BJ (cell line): ENCODE data around the gene CNN3. TPM values are rescaled to one million over a fixed set of nuclear protein-coding genes. Genes with fewer than 3 reads are reported as not detected.

ENCODE experiments used
- CTCF ChIA-PET: fragments of 350-600 bp; formaldehyde crosslinking; extraction: SDS; loops from one replicate; lab custom pipeline; 2021; ENCODE audit warnings: antibody characterized with exemption, inconsistent platforms; lab: Yijun Ruan, JAX
- POLR2A ChIA-PET: fragments of 300-600 bp; sonication (Branson Sonifier 250); formaldehyde crosslinking; extraction: SDS; loops from one replicate; lab custom pipeline; 2021; ENCODE audit warnings: antibody characterized with exemption; lab: Charles Lee
- DNase-seq: peaks from one replicate; pipeline ENCODE4 v3.0.0-alpha.2; 2011; ENCODE audit warnings: low read depth
- H3K27me3 ChIP-seq: 2 replicates; pipeline ENCODE4 v1.6.0; 2011; ENCODE audit warnings: low read length; ENCODE audit not compliant: control insufficient read depth, insufficient read depth
- H3K36me3 ChIP-seq: 2 replicates; pipeline ENCODE4 v1.5.1; 2011; ENCODE audit warnings: low read length; ENCODE audit not compliant: control insufficient read depth, insufficient read depth
- H3K4me3 ChIP-seq: 2 replicates; pipeline ENCODE4 v1.5.1; 2011; ENCODE audit warnings: low read depth, mild to moderate bottlenecking, control low read depth, low read length
- polyA plus RNA-seq: library from polyadenylated mRNA; depleted of rRNA; stranded (reverse); fragments of >200 nt; gene quantifications from 2 replicates; pipeline ENCODE4 v1.2.3, GENCODE V29; 2011
- TF ChIP-seq, protein P1 (sequence below): IDR thresholded peaks from 2 replicates; pipeline ENCODE4 v1.5.1; 2011; ENCODE audit warnings: low read depth, mild to moderate bottlenecking, control low read depth, inconsistent platforms, low read length, moderate library complexity; ENCODE audit not compliant: insufficient read depth

The CNN3 gene
- polyA plus RNA-seq, 1 experiment: 169 TPM

DNA sequence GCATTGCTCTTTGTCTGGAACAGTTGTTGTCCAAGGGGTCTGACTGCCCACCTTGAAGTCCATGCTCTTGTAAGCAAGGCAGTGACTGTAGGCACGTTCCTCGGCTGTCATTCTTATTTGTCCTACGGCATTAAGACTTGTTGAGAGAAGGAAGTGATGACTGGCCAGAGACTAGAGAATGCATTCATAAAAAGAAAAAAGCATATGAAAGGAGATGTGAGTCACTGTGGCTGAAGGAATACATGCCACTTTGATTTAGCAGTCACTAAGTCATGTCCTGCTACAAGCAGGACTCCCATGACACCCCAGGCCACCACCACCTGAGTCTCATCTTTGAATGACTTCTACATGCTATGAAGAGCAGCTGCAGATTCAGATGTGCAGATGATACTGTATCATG lies 50.5 kb downstream of the CNN3 start:
- DNase-seq: no peak
- POLR2A ChIA-PET: no interaction called here
- TF ChIP-seq, protein P1, sequence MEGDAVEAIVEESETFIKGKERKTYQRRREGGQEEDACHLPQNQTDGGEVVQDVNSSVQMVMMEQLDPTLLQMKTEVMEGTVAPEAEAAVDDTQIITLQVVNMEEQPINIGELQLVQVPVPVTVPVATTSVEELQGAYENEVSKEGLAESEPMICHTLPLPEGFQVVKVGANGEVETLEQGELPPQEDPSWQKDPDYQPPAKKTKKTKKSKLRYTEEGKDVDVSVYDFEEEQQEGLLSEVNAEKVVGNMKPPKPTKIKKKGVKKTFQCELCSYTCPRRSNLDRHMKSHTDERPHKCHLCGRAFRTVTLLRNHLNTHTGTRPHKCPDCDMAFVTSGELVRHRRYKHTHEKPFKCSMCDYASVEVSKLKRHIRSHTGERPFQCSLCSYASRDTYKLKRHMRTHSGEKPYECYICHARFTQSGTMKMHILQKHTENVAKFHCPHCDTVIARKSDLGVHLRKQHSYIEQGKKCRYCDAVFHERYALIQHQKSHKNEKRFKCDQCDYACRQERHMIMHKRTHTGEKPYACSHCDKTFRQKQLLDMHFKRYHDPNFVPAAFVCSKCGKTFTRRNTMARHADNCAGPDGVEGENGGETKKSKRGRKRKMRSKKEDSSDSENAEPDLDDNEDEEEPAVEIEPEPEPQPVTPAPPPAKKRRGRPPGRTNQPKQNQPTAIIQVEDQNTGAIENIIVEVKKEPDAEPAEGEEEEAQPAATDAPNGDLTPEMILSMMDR: no peak
- CTCF ChIA-PET: interaction anchor here (2.0 kb wide), 1 partner anchor 22 kb away, joined by 7 read pairs; no protein-coding TSS in a partner anchor
- no peak overlapping the region for H3K4me3 ChIP-seq
- H3K27me3 ChIP-seq: no peaks in the 10 kb centered on the region; the same call in 1 of the 2 replicates
- no peaks in the 10 kb centered on the region for H3K36me3 ChIP-seq

DNA sequence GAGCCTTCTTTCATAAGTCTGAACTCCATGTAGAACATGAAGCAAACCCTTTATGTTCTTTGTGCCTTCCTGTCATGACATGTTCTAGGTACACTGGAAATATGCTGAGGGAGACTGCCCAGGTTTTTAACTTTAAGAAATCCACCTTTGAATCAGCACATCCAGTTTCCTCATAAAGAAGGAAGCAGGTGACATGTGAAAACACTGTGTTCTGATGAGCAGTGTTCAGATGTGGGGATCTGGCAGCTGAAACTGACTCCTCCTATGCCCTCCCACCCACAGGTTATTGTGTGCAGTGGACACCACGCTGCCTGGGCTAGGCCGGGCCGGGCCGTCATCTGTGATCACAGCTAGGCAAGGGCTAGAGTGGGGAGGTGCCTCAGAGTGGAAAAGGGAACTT lies 51.1 kb downstream of the CNN3 start:
- TF ChIP-seq, protein P1: no peak
- POLR2A ChIA-PET: interaction anchor here (0.5 kb wide), 1 partner anchor 137 kb away, joined by 7 read pairs; no protein-coding TSS in a partner anchor
- Histone ChIP-seq H3K27me3 (no peaks in the 10 kb centered on the region; the same call in 1 of the 2 replicates), H3K4me3 (no peak overlapping the region), H3K36me3 (no peaks in the 10 kb centered on the region)
- DNase-seq: no peak
- CTCF ChIA-PET: interaction anchor here (2.0 kb wide), 1 partner anchor 21 kb away, joined by 7 read pairs; no protein-coding TSS in a partner anchor

DNA sequence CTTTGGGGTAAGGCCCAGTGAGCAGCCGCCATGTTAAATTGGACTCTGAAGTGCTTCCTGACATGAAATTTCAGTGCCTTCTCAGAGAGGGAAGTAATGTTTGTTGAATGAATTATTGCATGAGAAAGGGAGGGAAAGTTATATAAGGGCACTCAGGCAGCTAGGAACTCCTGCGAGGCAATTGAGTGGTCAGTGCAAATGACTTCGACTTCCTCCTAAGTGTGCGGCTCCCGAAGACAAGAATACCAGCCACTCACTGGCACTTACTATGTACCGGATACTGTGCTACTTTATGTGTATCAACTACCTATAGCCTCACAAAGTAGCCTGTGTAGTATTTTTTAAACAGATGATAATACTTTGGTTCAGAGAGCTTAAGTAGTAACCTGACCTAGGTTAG lies 52.5 kb downstream of the CNN3 start:
- TF ChIP-seq, protein P1: no peak
- Histone ChIP-seq H3K27me3 (no peaks in the 10 kb centered on the region; the same call in 1 of the 2 replicates), H3K36me3 (no peaks in the 10 kb centered on the region), H3K4me3 (no peak overlapping the region)
- POLR2A ChIA-PET: no interaction called here
- CTCF ChIA-PET: interaction anchor here (0.9 to 2.9 kb wide), 3 partner anchors 10 to 20 kb away, joined by 3 to 15 read pairs (median 11); no protein-coding TSS in a partner anchor
- DNase-seq: no peak

DNA sequence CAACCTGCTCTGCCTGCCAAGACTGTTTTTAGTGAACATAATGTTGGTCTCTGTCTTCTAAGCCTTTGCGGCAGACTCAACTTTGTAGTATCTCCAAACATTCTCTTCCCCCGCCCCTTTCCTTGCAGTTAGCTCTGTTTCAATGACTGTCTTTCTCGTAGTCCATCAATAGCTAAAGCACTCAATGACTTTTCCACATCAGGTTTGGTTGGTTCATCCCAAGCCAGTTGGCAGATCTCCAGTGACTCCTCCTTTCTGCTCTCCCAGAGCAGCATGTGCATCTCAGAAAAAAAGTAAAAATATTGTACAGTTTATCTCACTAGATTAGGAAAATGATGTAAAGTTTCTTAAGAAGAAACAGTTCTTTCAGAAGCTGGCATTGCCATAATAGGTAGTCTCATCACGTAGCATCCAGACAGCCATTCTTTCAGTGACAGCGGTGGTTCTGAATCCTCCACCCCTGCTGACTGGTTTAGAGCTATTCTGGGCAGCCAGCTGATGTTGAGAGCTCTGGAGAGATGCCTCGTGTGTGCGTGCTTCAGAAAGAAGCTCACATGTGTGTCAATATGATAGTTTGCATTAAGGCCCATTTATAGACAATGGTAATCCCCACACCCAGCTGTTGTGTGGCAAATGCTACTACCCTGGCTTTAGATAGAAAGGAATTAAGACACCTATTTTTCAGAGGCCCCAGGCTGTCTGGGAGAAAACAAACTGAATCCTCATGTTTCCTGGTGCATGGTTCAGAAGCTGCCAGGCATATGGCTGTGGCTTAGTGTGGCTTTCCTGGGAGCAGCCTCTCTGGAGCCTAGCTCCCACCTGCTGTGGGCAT lies 53.2 kb downstream of the CNN3 start:
- no peak for DNase-seq
- ChIA-PET CTCF (interaction anchor here (1.4 to 2.9 kb wide), 5 partner anchors 9 to 170 kb away, joined by 6 to 15 read pairs (median 8); no protein-coding TSS in a partner anchor), POLR2A (no interaction called here)
- H3K27me3 ChIP-seq: no peaks in the 10 kb centered on the region; the same call in 1 of the 2 replicates
- no peaks in the 10 kb centered on the region for H3K36me3 ChIP-seq
- H3K4me3 ChIP-seq: no peak overlapping the region
- TF ChIP-seq, protein P1: no peak
